HuH-7.5 (cell line): ENCODE measurements around the gene FGF1.

Experiments used
- DNase-seq: peaks from one replicate; pipeline ENCODE4 v3.0.0; 2011; ENCODE audit warnings: low spot score

Gene FGF1

GRCh38 chr5:142696379-142696778 is 10.5 kb upstream of the FGF1 start:
- DNase-seq = no peak

- DNase-seq = no peak
Measured at GRCh38 chr5:142694092-142694856, 8.4 kb upstream of the FGF1 start.

GRCh38 chr5:142692321-142692894 is 6.5 kb upstream of the FGF1 start:
- DNase-seq = no peak

GRCh38 chr5:142690667-142691066 is 4.8 kb upstream of the FGF1 start:
- no peak for DNase-seq

- no peak for DNase-seq
Measured at GRCh38 chr5:142689081-142689480, 3.2 kb upstream of the FGF1 start.

- DNase-seq = no peak
Measured at GRCh38 chr5:142688281-142688989, 2.5 kb upstream of the FGF1 start.

GRCh38 chr5:142686968-142687367 is 1.1 kb upstream of the FGF1 start:
- no peak for DNase-seq

GRCh38 chr5:142686210-142686734 is 382 bp upstream of the FGF1 start:
- DNase-seq = no peak

- DNase-seq = no peak
Measured at GRCh38 chr5:142684508-142685041, 1.3 kb downstream of the FGF1 start.

- no peak for DNase-seq
Measured at GRCh38 chr5:142683881-142684505, 1.9 kb downstream of the FGF1 start.

- DNase-seq = no peak
Measured at GRCh38 chr5:142683116-142683515, 2.8 kb downstream of the FGF1 start.

GRCh38 chr5:142680605-142681259 is 5.2 kb downstream of the FGF1 start:
- peak; percentile 38 for DNase-seq

GRCh38 chr5:142679744-142680143 is 6.1 kb downstream of the FGF1 start:
- no peak for DNase-seq

GRCh38 chr5:142678529-142678928 is 7.4 kb downstream of the FGF1 start:
- DNase-seq = no peak

- DNase-seq = no peak
Measured at GRCh38 chr5:142677198-142677597, 8.7 kb downstream of the FGF1 start.

GRCh38 chr5:142676318-142676717 is 9.6 kb downstream of the FGF1 start:
- DNase-seq = no peak

- no peak for DNase-seq
Measured at GRCh38 chr5:142674531-142675469, 11.1 kb downstream of the FGF1 start.

- no peak for DNase-seq
Measured at GRCh38 chr5:142671801-142672200, 14.1 kb downstream of the FGF1 start.

GRCh38 chr5:142671266-142671665 is 14.6 kb downstream of the FGF1 start:
- no peak for DNase-seq

- no peak for DNase-seq
Measured at GRCh38 chr5:142670804-142671203, 15.1 kb downstream of the FGF1 start.

- DNase-seq = no peak
Measured at GRCh38 chr5:142669477-142669876, 16.4 kb downstream of the FGF1 start.
